H9 (cell line): Measurements from ENCODE around the gene SERPINH1. TPM values are rescaled to one million over a fixed set of nuclear protein-coding genes. Genes with fewer than 3 reads are reported as not detected.

ENCODE experiments used
- DNase-seq: peaks from one replicate; pipeline ENCODE4 v3.0.0-alpha.2; 2017
- H2AFZ ChIP-seq: one replicate; pipeline ENCODE4 v1.6.1; 2013; ENCODE audit warnings: mild to moderate bottlenecking, low read length, control low read depth, moderate library complexity
- H2AK5ac ChIP-seq: 2 replicates; pipeline ENCODE4 v1.6.1; 2013; ENCODE audit warnings: low read length, control low read depth, mixed read lengths; ENCODE audit not compliant: insufficient read length
- H2BK120ac ChIP-seq: one replicate; pipeline ENCODE4 v1.6.1; 2013; ENCODE audit warnings: low read depth, mild to moderate bottlenecking, low read length, control low read depth, inconsistent platforms; ENCODE audit not compliant: poor library complexity, severe bottlenecking
- H2BK12ac ChIP-seq: 2 replicates; pipeline ENCODE4 v1.6.1; 2013; ENCODE audit warnings: low read length, control low read depth, mixed read lengths, low read depth; ENCODE audit not compliant: insufficient read length
- H2BK15ac ChIP-seq: 2 replicates; pipeline ENCODE4 v1.6.1; 2013; ENCODE audit warnings: low read depth, low read length, control low read depth
- H2BK20ac ChIP-seq: one replicate; pipeline ENCODE4 v1.6.1; 2013; ENCODE audit warnings: low read depth, mild to moderate bottlenecking, low read length, control low read depth, inconsistent platforms; ENCODE audit not compliant: poor library complexity, severe bottlenecking
- H2BK5ac ChIP-seq: 2 replicates; pipeline ENCODE4 v1.6.1; 2013; ENCODE audit warnings: low read length, control low read depth, mixed read lengths; ENCODE audit not compliant: insufficient read length
- H3K14ac ChIP-seq: 2 replicates; pipeline ENCODE4 v1.6.1; 2013; ENCODE audit warnings: low read length, control low read depth; ENCODE audit not compliant: insufficient read depth
- H3K18ac ChIP-seq: 2 replicates; pipeline ENCODE4 v1.6.1; 2013; ENCODE audit warnings: low read depth, mild to moderate bottlenecking, mixed read lengths, low read length, control low read depth; ENCODE audit not compliant: insufficient read length
- H3K23ac ChIP-seq: 2 replicates; pipeline ENCODE4 v1.6.1; 2013; ENCODE audit warnings: low read length, control low read depth, mixed read lengths, low read depth; ENCODE audit not compliant: insufficient read length
- H3K23me2 ChIP-seq: 2 replicates; pipeline ENCODE4 v1.6.1; 2013; ENCODE audit warnings: low read depth, mild to moderate bottlenecking, mixed read lengths, low read length, control low read depth; ENCODE audit not compliant: insufficient read length, poor library complexity, severe bottlenecking
- H3K27ac ChIP-seq: 2 replicates; pipeline ENCODE4 v1.5.1; 2013; ENCODE audit warnings: low read length, control low read depth, mixed read lengths, low read depth; ENCODE audit not compliant: insufficient read length
- H3K27me3 ChIP-seq: 2 replicates; pipeline ENCODE4 v1.6.1; 2013; ENCODE audit warnings: low read length, control low read depth, inconsistent platforms; ENCODE audit not compliant: insufficient read depth
- H3K4ac ChIP-seq: 2 replicates; pipeline ENCODE4 v1.6.1; 2013; ENCODE audit warnings: low read depth, mild to moderate bottlenecking, control low read depth, inconsistent platforms, low read length, moderate library complexity
- H3K4me1 ChIP-seq: 2 replicates; pipeline ENCODE4 v1.6.1; 2013; ENCODE audit warnings: low read length, control low read depth, inconsistent platforms; ENCODE audit not compliant: insufficient read depth
- H3K4me2 ChIP-seq: 2 replicates; pipeline ENCODE4 v1.6.1; 2013; ENCODE audit warnings: low read length, control low read depth, mixed read lengths; ENCODE audit not compliant: insufficient read length, insufficient read depth
- H3K56ac ChIP-seq: 2 replicates; pipeline ENCODE4 v1.6.1; 2013; ENCODE audit warnings: low read depth, mild to moderate bottlenecking, mixed read lengths, low read length, control low read depth; ENCODE audit not compliant: insufficient read length
- H3K79me1 ChIP-seq: 2 replicates; pipeline ENCODE4 v1.6.1; 2013; ENCODE audit warnings: low read depth, mild to moderate bottlenecking, moderate library complexity, low read length, control low read depth, inconsistent platforms; ENCODE audit not compliant: insufficient read depth, poor library complexity, severe bottlenecking
- H3K79me2 ChIP-seq: 2 replicates; pipeline ENCODE4 v1.6.1; 2013; ENCODE audit warnings: low read length, control low read depth, inconsistent platforms; ENCODE audit not compliant: insufficient read depth
- H3K9ac ChIP-seq: 2 replicates; pipeline ENCODE4 v1.6.1; 2013; ENCODE audit warnings: low read length, control low read depth, mixed read lengths; ENCODE audit not compliant: insufficient read length; ENCODE audit errors: extremely low read depth
- H3K9me3 ChIP-seq: one replicate; pipeline ENCODE4 v1.6.1; 2013; ENCODE audit warnings: low read depth, low read length, inconsistent platforms; ENCODE audit not compliant: control insufficient read depth
- H3T11ph ChIP-seq: one replicate; pipeline ENCODE4 v1.6.1; 2013; ENCODE audit warnings: mild to moderate bottlenecking, low read length, control low read depth, inconsistent platforms
- H4K20me1 ChIP-seq: one replicate; pipeline ENCODE4 v1.6.1; 2013; ENCODE audit not compliant: control insufficient read depth, insufficient read length, insufficient read depth
- H4K5ac ChIP-seq: 2 replicates; pipeline ENCODE4 v1.6.1; 2013; ENCODE audit warnings: low read depth, mild to moderate bottlenecking, mixed read lengths, low read length, control low read depth; ENCODE audit not compliant: insufficient read length
- H4K8ac ChIP-seq: replicated peaks from 2 replicates; pipeline ENCODE4 v1.6.1; 2013; ENCODE audit warnings: low read length, control low read depth, mixed read lengths, low read depth; ENCODE audit not compliant: insufficient read length
- H4K91ac ChIP-seq: 2 replicates; pipeline ENCODE4 v1.6.1; 2013; ENCODE audit warnings: low read depth, mild to moderate bottlenecking, moderate library complexity, mixed read lengths, low read length, control low read depth; ENCODE audit not compliant: insufficient read length
- H3K27ac Mint-ChIP-seq, 3 experiments: 2 replicates in 2 of 3; 3 replicates in 1 of 3; pipeline ENCODE4 v1.8.0; 2020 to 2021; ENCODE audit warnings: mixed read lengths in 3 of 3, mild to moderate bottlenecking in 1 of 3, moderate library complexity in 1 of 3
- H3K27me3 Mint-ChIP-seq: 2 replicates; pipeline ENCODE4 v1.8.0; 2021; ENCODE audit warnings: low read depth, mild to moderate bottlenecking, moderate library complexity, mixed read lengths
- H3K36me3 Mint-ChIP-seq, 3 experiments: 2 replicates in 2 of 3; 3 replicates in 1 of 3; pipeline ENCODE4 v1.8.0; 2020 to 2021; ENCODE audit warnings: low read depth in 3 of 3, mixed read lengths in 3 of 3; ENCODE audit not compliant: insufficient read depth in 1 of 3
- H3K4me1 Mint-ChIP-seq, 2 experiments: 2 replicates each; pipeline ENCODE4 v1.8.0; 2020; ENCODE audit warnings: mixed read lengths in 2 of 2
- H3K4me3 Mint-ChIP-seq, 2 experiments: 2 replicates in 1 of 2; 3 replicates in 1 of 2; pipeline ENCODE4 v1.8.0; 2020 to 2021; ENCODE audit warnings: mild to moderate bottlenecking in 2 of 2, mixed read lengths in 2 of 2, moderate library complexity in 1 of 2
- H3K9me3 Mint-ChIP-seq, 2 experiments: 2 replicates in 1 of 2; 3 replicates in 1 of 2; pipeline ENCODE4 v1.8.0; 2020; ENCODE audit warnings: mild to moderate bottlenecking in 2 of 2, mixed read lengths in 2 of 2, moderate library complexity in 1 of 2
- WGBS: extraction: QIAGEN DNeasy Blood & Tissue Kit; methylation state at CpG from one replicate; pipeline ENCODE4 v1.1.7; 2013; ENCODE audit warnings: missing lambda C conversion rate, low lambda C conversion rate, mixed read lengths; ENCODE audit not compliant: insufficient read length; ENCODE audit errors: extremely low coverage; 5-methylcytosine and 5-hydroxymethylcytosine counted together
- total RNA-seq: library from RNA; stranded (reverse); gene quantifications from 2 replicates; pipeline ENCODE4 v1.2.1, GENCODE V29; 2021
- TF ChIP-seq, protein P1 (sequence below): fragments of 200-600 bp; sonication (generic); conservative IDR thresholded peaks from 3 replicates; pipeline ENCODE4 v1.8.0; 2021; ENCODE audit warnings: antibody characterized with exemption, mild to moderate bottlenecking

The SERPINH1 gene
- total RNA-seq, 1 experiment from 2014 or later: 253 TPM

GRCh38 chr11:75538150-75538942 lies 23.7 kb upstream of the SERPINH1 start:
- H3T11ph ChIP-seq: no peak overlapping the region
- no peak overlapping the region for H2BK15ac ChIP-seq
- H2BK12ac ChIP-seq: no peak overlapping the region
- no peak overlapping the region for H2AFZ ChIP-seq
- no peak overlapping the region for H4K5ac ChIP-seq
- H4K20me1 ChIP-seq: no peaks in the 10 kb centered on the region
- H4K8ac ChIP-seq: no peak overlapping the region
- H3K4me2 ChIP-seq: no peak overlapping the region
- no peak overlapping the region for H2BK120ac ChIP-seq
- Mint-ChIP-seq H3K27ac (no peak overlapping the region; a peak in 2 of 7 replicates), H3K36me3 (no peaks in the 10 kb centered on the region), H3K9me3 (no peaks in the 10 kb centered on the region), H3K27me3 (peaks cover 6% of the 10 kb centered on the region), H3K4me3 (no peak overlapping the region), H3K4me1 (peaks cover 8 to 16% of the 10 kb centered on the region in 2 experiments)
- H3K23ac ChIP-seq: no peak overlapping the region
- H3K79me1 ChIP-seq: no peaks in the 10 kb centered on the region
- H2BK5ac ChIP-seq: no peak overlapping the region
- H3K18ac ChIP-seq: no peak overlapping the region
- TF ChIP-seq, protein P1, sequence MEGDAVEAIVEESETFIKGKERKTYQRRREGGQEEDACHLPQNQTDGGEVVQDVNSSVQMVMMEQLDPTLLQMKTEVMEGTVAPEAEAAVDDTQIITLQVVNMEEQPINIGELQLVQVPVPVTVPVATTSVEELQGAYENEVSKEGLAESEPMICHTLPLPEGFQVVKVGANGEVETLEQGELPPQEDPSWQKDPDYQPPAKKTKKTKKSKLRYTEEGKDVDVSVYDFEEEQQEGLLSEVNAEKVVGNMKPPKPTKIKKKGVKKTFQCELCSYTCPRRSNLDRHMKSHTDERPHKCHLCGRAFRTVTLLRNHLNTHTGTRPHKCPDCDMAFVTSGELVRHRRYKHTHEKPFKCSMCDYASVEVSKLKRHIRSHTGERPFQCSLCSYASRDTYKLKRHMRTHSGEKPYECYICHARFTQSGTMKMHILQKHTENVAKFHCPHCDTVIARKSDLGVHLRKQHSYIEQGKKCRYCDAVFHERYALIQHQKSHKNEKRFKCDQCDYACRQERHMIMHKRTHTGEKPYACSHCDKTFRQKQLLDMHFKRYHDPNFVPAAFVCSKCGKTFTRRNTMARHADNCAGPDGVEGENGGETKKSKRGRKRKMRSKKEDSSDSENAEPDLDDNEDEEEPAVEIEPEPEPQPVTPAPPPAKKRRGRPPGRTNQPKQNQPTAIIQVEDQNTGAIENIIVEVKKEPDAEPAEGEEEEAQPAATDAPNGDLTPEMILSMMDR: no peak
- H3K14ac ChIP-seq: no peak overlapping the region
- no peak overlapping the region for H2AK5ac ChIP-seq
- H3K79me2 ChIP-seq: no peaks in the 10 kb centered on the region
- H3K27ac ChIP-seq: no peak overlapping the region
- no peaks in the 10 kb centered on the region for H3K9me3 ChIP-seq
- H2BK20ac ChIP-seq: no peak overlapping the region
- no peak overlapping the region for H3K4ac ChIP-seq
- no CpG with 5 or more reads among the region's 11 CpGs for WGBS
- H3K27me3 ChIP-seq: no peaks in the 10 kb centered on the region
- no peaks in the 10 kb centered on the region for H3K23me2 ChIP-seq
- no peak for DNase-seq
- no peak overlapping the region for H3K56ac ChIP-seq
- no peak overlapping the region for H3K9ac ChIP-seq
- H4K91ac ChIP-seq: no peak overlapping the region
- no peaks in the 10 kb centered on the region for H3K4me1 ChIP-seq
